GM12878 (cell line): Measurements from ENCODE around the gene ABCC4. TPM values are rescaled to one million over a fixed set of nuclear protein-coding genes. Genes with fewer than 3 reads are reported as not detected.

Experiments used
- ATAC-seq: fragments of 200-7000 bp; cut with Tn5 transposase; 3 replicates; pipeline ENCODE4 v1.9.1; 2020; ENCODE audit warnings: mild to moderate bottlenecking, moderate library complexity
- BruUV-seq: library from RNA; stranded (reverse); fragments of 400-500 nt; replicated peaks from 2 replicates; lab custom pipeline; 2021; lab: Mats Ljungman, UMichigan
- CTCF ChIA-PET: fragments of 300-600 bp; sonication (Branson Sonifier 250); formaldehyde crosslinking; extraction: SDS; loops from one replicate; lab custom pipeline; 2021; ENCODE audit warnings: inconsistent platforms; lab: Yijun Ruan, JAX
- POLR2A ChIA-PET: fragments of 350-600 bp; formaldehyde crosslinking; extraction: SDS; loops from one replicate; lab custom pipeline; 2021; ENCODE audit warnings: inconsistent platforms; lab: Charles Lee
- RAD21 ChIA-PET: fragments of 300-600 bp; sonication (Branson Sonifier 250); formaldehyde crosslinking; loops from one replicate; lab custom pipeline; 2023; ENCODE audit warnings: antibody characterized with exemption; ENCODE audit not compliant: unreplicated experiment; lab: Charles Lee
- SMC1A ChIA-PET: fragments of 300-600 bp; sonication (Branson Sonifier 250); formaldehyde crosslinking; loops from one replicate; lab custom pipeline; 2023; ENCODE audit not compliant: unreplicated experiment, uncharacterized antibody; lab: Charles Lee
- DNase-seq: peaks from one replicate; pipeline ENCODE4 v3.0.0-alpha.2; 2011; ENCODE audit warnings: low read depth, low spot score
- FAIRE-seq: peaks from 3 replicates; lab custom pipeline; 2011; peaks lifted over from hg19 to GRCh38; lab: Jason Lieb, UNC
- H2AFZ ChIP-seq: 2 replicates; pipeline ENCODE4 v1.6.0; 2011; ENCODE audit warnings: low read depth, low read length, control low read depth; ENCODE audit not compliant: control insufficient read depth
- H3K27ac ChIP-seq: 2 replicates; pipeline ENCODE4 v1.5.1; 2011; ENCODE audit warnings: control low read depth; ENCODE audit not compliant: control insufficient read depth, insufficient read depth
- H3K27me3 ChIP-seq, 2 experiments: replicated peaks in 1 of 2; 2 replicates each; pipeline versions ENCODE4 v1.6.0 to v1.6.1; 2011; ENCODE audit warnings: low read length in 1 of 2; ENCODE audit not compliant: control insufficient read depth in 2 of 2, insufficient read depth in 2 of 2
- H3K36me3 ChIP-seq, 2 experiments: 2 replicates each; pipeline ENCODE4 v1.5.1; 2011; ENCODE audit warnings: low read length in 1 of 2; ENCODE audit not compliant: control insufficient read depth in 2 of 2, insufficient read depth in 2 of 2
- H3K4me1 ChIP-seq: 2 replicates; pipeline ENCODE4 v1.6.1; 2011; ENCODE audit warnings: mild to moderate bottlenecking, low read length, moderate library complexity, mixed read lengths; ENCODE audit not compliant: control insufficient read depth, insufficient read depth
- H3K4me2 ChIP-seq: 2 replicates; pipeline ENCODE4 v1.6.0; 2011; ENCODE audit warnings: control low read depth; ENCODE audit not compliant: control insufficient read depth, insufficient read depth
- H3K4me3 ChIP-seq: fragments of 200-600 bp; sonication (generic); 2 replicates; pipeline ENCODE4 v1.5.1; 2016
- H3K79me2 ChIP-seq: 2 replicates; pipeline ENCODE4 v1.6.0; 2011; ENCODE audit warnings: low read length; ENCODE audit not compliant: control insufficient read depth, insufficient read depth
- H3K9ac ChIP-seq: 2 replicates; pipeline ENCODE4 v1.8.0; 2011; ENCODE audit warnings: low read length, control low read depth, mixed read lengths; ENCODE audit not compliant: control insufficient read depth, insufficient read depth
- H3K9me3 ChIP-seq: replicated peaks from 3 replicates; pipeline ENCODE4 v1.5.1; 2011; ENCODE audit warnings: mild to moderate bottlenecking, low read length; ENCODE audit not compliant: control insufficient read depth, insufficient read depth
- H4K20me1 ChIP-seq: 2 replicates; pipeline ENCODE4 v1.6.0; 2011; ENCODE audit not compliant: control insufficient read depth, insufficient read depth
- ATF7 ChIP-seq: fragments of 450-650 bp; IDR thresholded peaks from 2 replicates; pipeline ENCODE4 v1.6.1; 2016; ENCODE audit warnings: low read depth, mild to moderate bottlenecking
- EP300 ChIP-seq, 2 experiments: fragments of 150-350 bp in 1 of 2; IDR thresholded peaks; 2 replicates each; pipeline ENCODE4 v1.6.1; 2011 to 2012; ENCODE audit warnings: low read depth in 2 of 2, low read length in 2 of 2, borderline replicate concordance in 1 of 2, improper control_type of control experiment in 1 of 2, inconsistent platforms in 1 of 2; ENCODE audit not compliant: control insufficient read depth in 1 of 2
- ETV6 ChIP-seq, 2 experiments: fragments of 450-650 bp in 1 of 2; IDR thresholded peaks in 1 of 2; conservative IDR thresholded peaks in 1 of 2; 2 replicates each; pipeline ENCODE4 v1.6.1; 2014; ENCODE audit warnings: antibody characterized with exemption in 1 of 2, borderline replicate concordance in 1 of 2, low read depth in 1 of 2, mild to moderate bottlenecking in 1 of 2, moderate library complexity in 1 of 2
- GABPA ChIP-seq: IDR thresholded peaks from 2 replicates; pipeline ENCODE4 v1.6.1; 2014; ENCODE audit warnings: antibody characterized with exemption, low read depth, mild to moderate bottlenecking, inconsistent platforms
- KLF5 ChIP-seq: fragments of 450-650 bp; IDR thresholded peaks from 2 replicates; pipeline ENCODE4 v1.6.1; 2014; ENCODE audit warnings: mild to moderate bottlenecking; ENCODE audit not compliant: partially characterized antibody
- LARP7 ChIP-seq: fragments of 450-650 bp; IDR thresholded peaks from 2 replicates; pipeline ENCODE4 v1.6.1; 2017; ENCODE audit warnings: mild to moderate bottlenecking
- MTA3 ChIP-seq: IDR thresholded peaks from 2 replicates; pipeline ENCODE4 v1.6.1; 2012; ENCODE audit warnings: low read length, inconsistent platforms, borderline replicate concordance
- MYB ChIP-seq: fragments of 150-350 bp; IDR thresholded peaks from 2 replicates; pipeline ENCODE4 v1.6.1; 2014; ENCODE audit warnings: mild to moderate bottlenecking, low read depth, low read length, borderline replicate concordance
- SPI1 ChIP-seq: IDR thresholded peaks from 2 replicates; pipeline ENCODE4 v1.6.1; 2011; ENCODE audit warnings: low read depth, mild to moderate bottlenecking, low read length, moderate library complexity, borderline replicate concordance; ENCODE audit not compliant: insufficient read depth
- ZSCAN29 ChIP-seq: fragments of 450-650 bp; IDR thresholded peaks from 2 replicates; pipeline ENCODE4 v1.6.1; 2017; ENCODE audit warnings: mild to moderate bottlenecking, moderate library complexity
- WGBS: methylation state at CpG from one replicate; pipeline ENCODE4 v1.1.6; 2016; ENCODE audit warnings: low lambda C conversion rate; ENCODE audit not compliant: insufficient replicate concordance, insufficient coverage; ENCODE audit errors: missing lambda C conversion rate; 5-methylcytosine and 5-hydroxymethylcytosine counted together
- in situ Hi-C: fragments of 300-500 bp; cut with MboI; formaldehyde crosslinking; loops from 9 replicates; pipeline ENCODE4 v1.14.3; 2018; ENCODE audit warnings: mixed read lengths
- intact Hi-C: fragments of 100-400 bp; cut with micrococcal nuclease; formaldehyde crosslinking; loops from one replicate; pipeline ENCODE4 v1.14.2; 2022; ENCODE audit not compliant: unreplicated experiment
- polyA plus RNA-seq, 11 experiments: library from polyadenylated mRNA; depleted of rRNA in 4 of 11; unstranded in 6 of 11; stranded (reverse) in 5 of 11; fragments of >200 nt; fragmentation: Nextera tagmentation in 4 of 11; fragmentation: Illumina TruSeq in 1 of 11; extraction: Ambion mirVana in 4 of 11; extraction: Trizol in 1 of 11; gene quantifications; 1 replicate in 1 of 11; 2 replicates in 10 of 11; pipeline versions ENCODE4 v1.2.1 to v1.2.3, GENCODE V29; 2011 to 2016; ENCODE audit warnings: inconsistent platforms in 2 of 11, missing spikeins in 2 of 11, low read depth in 1 of 11
- total RNA-seq, 4 experiments: library from RNA; depleted of rRNA in 3 of 4; stranded (reverse); fragments of >200 nt in 3 of 4; fragmentation: Illumina TruSeq in 1 of 4; extraction: Trizol in 1 of 4; gene quantifications; 2 replicates each; pipeline versions ENCODE4 v1.2.1 to v1.2.3, GENCODE V29; 2013 to 2021
- TF ChIP-seq, protein P1 (sequence below): IDR thresholded peaks from 2 replicates; pipeline ENCODE4 v1.6.1; 2011; ENCODE audit warnings: borderline replicate concordance, low read depth, mild to moderate bottlenecking, moderate library complexity, low read length; ENCODE audit not compliant: insufficient read depth, poor library complexity, severe bottlenecking
- TF ChIP-seq, protein P2 (sequence below): IDR thresholded peaks from 2 replicates; pipeline ENCODE4 v1.6.1; 2012; ENCODE audit warnings: low read depth, low read length, improper control_type of control experiment

The ABCC4 gene
- total and polyA plus RNA-seq, 10 of the 15 experiments (the other 5 are each of a cell fraction or from before 2014, with no cell fraction given): 7.2 to 44.4 (median 24.1) TPM

DNA sequence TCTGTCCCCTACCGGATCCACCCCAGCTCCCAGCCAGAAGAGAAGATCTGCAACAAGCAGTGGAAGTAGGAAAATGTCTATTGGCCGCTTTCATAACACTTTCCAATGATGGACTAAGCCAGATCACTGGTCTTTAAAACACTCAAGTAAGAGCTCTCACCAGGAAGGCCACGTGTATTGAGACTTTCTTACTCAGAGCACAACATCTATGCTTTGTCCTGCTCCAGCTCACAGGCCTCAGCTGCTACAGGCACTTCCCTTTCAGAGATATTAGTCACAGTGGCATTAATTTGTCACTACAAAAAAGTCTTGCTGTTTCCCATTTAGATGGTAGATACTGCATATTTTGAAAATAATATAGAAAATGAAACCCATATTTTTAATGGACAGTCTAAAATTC lies 164.2 kb downstream of the ABCC4 start:
- ChIA-PET SMC1A (interaction anchor here (0.6 to 1.5 kb wide), 4 partner anchors 17 to 267 kb away, joined by 3 to 4 read pairs (median 3); no protein-coding TSS in a partner anchor), POLR2A (interaction anchor here (0.9 kb wide), 1 partner anchor 11 kb away, joined by 5 read pairs; no protein-coding TSS in a partner anchor), CTCF (interaction anchor here (1.0 kb wide), 1 partner anchor 267 kb away, joined by 3 read pairs; no protein-coding TSS in a partner anchor), RAD21 (no interaction called here)
- Histone ChIP-seq H3K4me3 (no peak overlapping the region), H3K4me1 (no peaks in the 10 kb centered on the region), H3K36me3 (peaks cover 0 to 8% of the 10 kb centered on the region in 2 experiments), H3K79me2 (no peaks in the 10 kb centered on the region), H3K9ac (no peak overlapping the region), H3K9me3 (no peaks in the 10 kb centered on the region), H3K27me3 (no peaks in the 10 kb centered on the region), H2AFZ (no peak overlapping the region), H3K27ac (no peak overlapping the region), H4K20me1 (no peaks in the 10 kb centered on the region), H3K4me2 (no peak overlapping the region)
- no peak for DNase-seq
- no peak for FAIRE-seq
- BruUV-seq: no TSS peak
- ATAC-seq: peak; percentile 84
- in situ Hi-C loops: no loop called here
- TF ChIP-seq SPI1 (peak; percentile 51; the same call in 1 of the 2 replicates), ZSCAN29 (no peak), GABPA (no peak), LARP7 (no peak), KLF5 (no peak), EP300 (IDR thresholded peaks at IDR 0.05; ENCODE audit: borderline replicate concordance in 1 of 2, control insufficient read depth in 1 of 2, low read depth in 2 of 2, low read length in 2 of 2) (no peak)
- WGBS: 65% methylated on average over 3 of the region's 3 CpGs
- intact Hi-C loops: no loop called here

DNA sequence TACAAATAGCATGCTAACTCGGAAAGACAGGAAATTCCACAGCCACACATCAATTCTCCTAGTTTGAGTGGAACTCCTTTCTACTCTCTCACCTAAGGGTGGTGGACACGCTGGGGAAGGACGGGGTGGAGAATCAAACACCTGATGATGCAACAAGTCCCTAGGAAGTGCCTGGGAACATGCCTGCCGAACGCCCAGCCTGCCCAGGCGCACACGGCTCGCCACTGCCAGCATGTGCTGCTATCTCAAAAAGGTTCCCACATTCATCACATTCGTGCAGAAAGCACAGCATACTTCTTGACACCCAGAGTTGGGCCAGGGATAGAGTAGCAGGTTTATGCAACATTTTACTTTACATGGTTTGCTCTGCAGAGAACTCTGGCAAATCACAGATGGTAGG lies 164.6 kb downstream of the ABCC4 start:
- FAIRE-seq (no peak), DNase-seq (no peak), ATAC-seq (no peak)
- no peaks in the 10 kb centered on the region for H3K79me2 ChIP-seq
- RAD21 ChIA-PET: no interaction called here
- CTCF ChIA-PET: interaction anchor here (1.0 kb wide), 1 partner anchor 268 kb away, joined by 3 read pairs; no protein-coding TSS in a partner anchor
- 96% methylated on average over 9 of the region's 9 CpGs for WGBS
- no TSS peak for BruUV-seq
- SMC1A ChIA-PET: interaction anchor here (0.7 to 1.5 kb wide), 3 partner anchors 18 to 268 kb away, joined by 3 to 4 read pairs (median 3); no protein-coding TSS in a partner anchor
- H3K27me3 ChIP-seq: no peaks in the 10 kb centered on the region
- intact Hi-C loops (no loop called here), in situ Hi-C loops (no loop called here)
- TF ChIP-seq MTA3: no peak
- TF ChIP-seq, protein P1, sequence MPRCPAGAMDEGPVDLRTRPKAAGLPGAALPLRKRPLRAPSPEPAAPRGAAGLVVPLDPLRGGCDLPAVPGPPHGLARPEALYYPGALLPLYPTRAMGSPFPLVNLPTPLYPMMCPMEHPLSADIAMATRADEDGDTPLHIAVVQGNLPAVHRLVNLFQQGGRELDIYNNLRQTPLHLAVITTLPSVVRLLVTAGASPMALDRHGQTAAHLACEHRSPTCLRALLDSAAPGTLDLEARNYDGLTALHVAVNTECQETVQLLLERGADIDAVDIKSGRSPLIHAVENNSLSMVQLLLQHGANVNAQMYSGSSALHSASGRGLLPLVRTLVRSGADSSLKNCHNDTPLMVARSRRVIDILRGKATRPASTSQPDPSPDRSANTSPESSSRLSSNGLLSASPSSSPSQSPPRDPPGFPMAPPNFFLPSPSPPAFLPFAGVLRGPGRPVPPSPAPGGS: no peak
- TF ChIP-seq ATF7: no peak
- no peak for TF ChIP-seq MYB
- TF ChIP-seq, protein P2, sequence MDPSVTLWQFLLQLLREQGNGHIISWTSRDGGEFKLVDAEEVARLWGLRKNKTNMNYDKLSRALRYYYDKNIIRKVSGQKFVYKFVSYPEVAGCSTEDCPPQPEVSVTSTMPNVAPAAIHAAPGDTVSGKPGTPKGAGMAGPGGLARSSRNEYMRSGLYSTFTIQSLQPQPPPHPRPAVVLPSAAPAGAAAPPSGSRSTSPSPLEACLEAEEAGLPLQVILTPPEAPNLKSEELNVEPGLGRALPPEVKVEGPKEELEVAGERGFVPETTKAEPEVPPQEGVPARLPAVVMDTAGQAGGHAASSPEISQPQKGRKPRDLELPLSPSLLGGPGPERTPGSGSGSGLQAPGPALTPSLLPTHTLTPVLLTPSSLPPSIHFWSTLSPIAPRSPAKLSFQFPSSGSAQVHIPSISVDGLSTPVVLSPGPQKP: no peak
- TF ChIP-seq ETV6 (conservative IDR thresholded peaks at IDR 0.05 in 1 of 2, IDR thresholded peaks at IDR 0.05 in 1 of 2; ENCODE audit: borderline replicate concordance in 1 of 2, low read depth in 1 of 2): no peak
- H4K20me1 ChIP-seq: no peaks in the 10 kb centered on the region
- POLR2A ChIA-PET: interaction anchor here (0.9 kb wide), 1 partner anchor 12 kb away, joined by 5 read pairs; no protein-coding TSS in a partner anchor
- no peak overlapping the region for H3K27ac ChIP-seq
- no peak overlapping the region for H3K4me2 ChIP-seq
- H2AFZ ChIP-seq: no peak overlapping the region
- H3K4me1 ChIP-seq: no peaks in the 10 kb centered on the region
- H3K9me3 ChIP-seq: no peaks in the 10 kb centered on the region
- no peak overlapping the region for H3K9ac ChIP-seq
- H3K36me3 ChIP-seq: peaks cover 0 to 8% of the 10 kb centered on the region in 2 experiments
- no peak overlapping the region for H3K4me3 ChIP-seq
